SK-N-MC (cell line): ENCODE data around the gene CFAP77.

Experiments
- EZH2 ChIP-seq: fragments of 200-600 bp; sonication (generic); IDR thresholded peaks from one replicate; pipeline ENCODE4 v1.6.1; 2017; ENCODE audit warnings: antibody characterized with exemption
- FOXP2 ChIP-seq: optimal IDR thresholded peaks from 2 replicates; pipeline ENCODE3; 2011; ENCODE audit warnings: mild to moderate bottlenecking, moderate library complexity; ENCODE audit not compliant: insufficient read depth; ENCODE audit errors: extremely low read length, control extremely low read depth
- POLR2AphosphoS5 ChIP-seq: IDR thresholded peaks from 2 replicates; pipeline ENCODE4 v1.6.1; 2012; ENCODE audit warnings: mild to moderate bottlenecking, low read depth, low read length, borderline replicate concordance

DNA sequence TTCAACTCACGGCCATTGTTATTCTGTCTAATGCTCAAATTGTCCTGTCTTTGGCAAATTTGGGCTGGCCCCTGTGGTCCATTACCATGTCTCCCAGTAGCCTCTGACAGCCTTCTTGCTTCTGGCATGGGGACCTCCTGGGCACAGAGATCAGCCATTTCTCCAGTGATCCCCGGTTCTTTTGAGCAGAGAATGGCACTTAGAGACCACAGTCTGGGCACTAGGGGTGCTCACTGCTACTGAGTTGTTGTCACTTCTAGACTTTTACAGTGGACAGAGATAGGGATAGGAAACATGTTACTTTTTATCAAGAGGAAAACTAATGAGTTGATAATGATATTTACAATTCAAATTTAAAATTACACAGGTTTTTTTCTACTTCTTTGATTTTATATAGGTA, 124.8 kb downstream of the CFAP77 start:
- no peak for TF ChIP-seq EZH2
- no peak for TF ChIP-seq POLR2AphosphoS5
- no peak for TF ChIP-seq FOXP2
